ES-I3 (cell line): ENCODE data around the gene CDC5L.

Experiments used
- H3K36me3 ChIP-seq: 2 replicates; pipeline ENCODE4 v1.6.1; 2013; ENCODE audit warnings: mild to moderate bottlenecking, low read length, control low read depth, moderate library complexity; ENCODE audit not compliant: insufficient read depth
- H3K4me1 ChIP-seq: 2 replicates; pipeline ENCODE4 v1.6.1; 2013; ENCODE audit warnings: mild to moderate bottlenecking, control low read depth, low read length; ENCODE audit not compliant: insufficient read depth
- H3K9ac ChIP-seq: 2 replicates; pipeline ENCODE4 v1.6.1; 2013; ENCODE audit warnings: low read depth, mild to moderate bottlenecking, low read length, moderate library complexity
- H3K9me3 ChIP-seq: 2 replicates; pipeline ENCODE4 v1.6.1; 2013; ENCODE audit warnings: mild to moderate bottlenecking, low read length, moderate library complexity; ENCODE audit not compliant: control insufficient read depth, insufficient read depth

CDC5L gene

GRCh38 chr6:44462797-44463727 is 75.6 kb downstream of the CDC5L start:
- H3K9me3 ChIP-seq, result no peaks in the 10 kb centered on the region
- H3K4me1 ChIP-seq, result no peaks in the 10 kb centered on the region; the same call in 1 of the 2 replicates
- no peaks in the 10 kb centered on the region for H3K36me3 ChIP-seq
- no peak overlapping the region for H3K9ac ChIP-seq

GRCh38 chr6:44463728-44464450 is 76.4 kb downstream of the CDC5L start:
- H3K4me1 ChIP-seq, result no peaks in the 10 kb centered on the region; the same call in 1 of the 2 replicates
- H3K9me3 ChIP-seq, result no peaks in the 10 kb centered on the region
- H3K9ac ChIP-seq, result no peak overlapping the region
- no peaks in the 10 kb centered on the region for H3K36me3 ChIP-seq

- no peak overlapping the region for H3K9ac ChIP-seq
- no peaks in the 10 kb centered on the region for H3K9me3 ChIP-seq
- H3K36me3 ChIP-seq, result no peaks in the 10 kb centered on the region
- H3K4me1 ChIP-seq, result no peaks in the 10 kb centered on the region; the same call in 1 of the 2 replicates
These were observed 77.2 kb downstream of the CDC5L start for GRCh38 chr6:44464527-44465310.

GRCh38 chr6:44466955-44467354 is 79.4 kb downstream of the CDC5L start:
- Histone ChIP-seq H3K36me3 (no peaks in the 10 kb centered on the region), H3K9me3 (no peaks in the 10 kb centered on the region), H3K9ac (no peak overlapping the region), H3K4me1 (peaks cover 9% of the 10 kb centered on the region)

GRCh38 chr6:44468835-44469234 is 81.3 kb downstream of the CDC5L start:
- Histone ChIP-seq H3K9ac (no peak overlapping the region), H3K36me3 (no peaks in the 10 kb centered on the region), H3K4me1 (peaks cover 24% of the 10 kb centered on the region), H3K9me3 (no peaks in the 10 kb centered on the region)

- H3K9ac ChIP-seq, result no peak overlapping the region
- H3K9me3 ChIP-seq, result no peaks in the 10 kb centered on the region
- H3K36me3 ChIP-seq, result no peaks in the 10 kb centered on the region
- peaks cover 24% of the 10 kb centered on the region for H3K4me1 ChIP-seq
These were observed 82.6 kb downstream of the CDC5L start for GRCh38 chr6:44470115-44470464.

GRCh38 chr6:44470746-44471145 is 83.2 kb downstream of the CDC5L start:
- H3K4me1 ChIP-seq, result peaks cover 24% of the 10 kb centered on the region
- no peaks in the 10 kb centered on the region for H3K9me3 ChIP-seq
- no peaks in the 10 kb centered on the region for H3K36me3 ChIP-seq
- no peak overlapping the region for H3K9ac ChIP-seq

GRCh38 chr6:44471271-44471981 is 83.9 kb downstream of the CDC5L start:
- Histone ChIP-seq H3K9ac (no peak overlapping the region), H3K36me3 (no peaks in the 10 kb centered on the region), H3K4me1 (peaks cover 30% of the 10 kb centered on the region), H3K9me3 (no peaks in the 10 kb centered on the region)

- Histone ChIP-seq H3K9ac (peak overlapping the region; percentile 8; the same call in 1 of the 2 replicates), H3K9me3 (no peaks in the 10 kb centered on the region), H3K36me3 (no peaks in the 10 kb centered on the region), H3K4me1 (peaks cover 31% of the 10 kb centered on the region)
These were observed 84.9 kb downstream of the CDC5L start for GRCh38 chr6:44472250-44472945.

- no peaks in the 10 kb centered on the region for H3K36me3 ChIP-seq
- peaks cover 31% of the 10 kb centered on the region for H3K4me1 ChIP-seq
- H3K9me3 ChIP-seq, result no peaks in the 10 kb centered on the region
- H3K9ac ChIP-seq, result no peak overlapping the region
These were observed 86.1 kb downstream of the CDC5L start for GRCh38 chr6:44473393-44474189.

- Histone ChIP-seq H3K4me1 (peaks cover 31% of the 10 kb centered on the region), H3K9ac (no peak overlapping the region), H3K9me3 (no peaks in the 10 kb centered on the region), H3K36me3 (no peaks in the 10 kb centered on the region)
These were observed 86.7 kb downstream of the CDC5L start for GRCh38 chr6:44474190-44474631.

- Histone ChIP-seq H3K4me1 (peaks cover 31% of the 10 kb centered on the region), H3K9me3 (no peaks in the 10 kb centered on the region), H3K36me3 (no peaks in the 10 kb centered on the region), H3K9ac (no peak overlapping the region)
These were observed 87.1 kb downstream of the CDC5L start for GRCh38 chr6:44474643-44475042.

GRCh38 chr6:44475417-44475778 is 87.9 kb downstream of the CDC5L start:
- Histone ChIP-seq H3K36me3 (no peaks in the 10 kb centered on the region), H3K9ac (no peak overlapping the region), H3K9me3 (no peaks in the 10 kb centered on the region), H3K4me1 (peaks cover 31% of the 10 kb centered on the region)
